MM.1S (cell line): Measurements from ENCODE around the gene PTPRD.
"Not testable (repeated sequence)": the region's sequence is repeated elsewhere in the genome, so short reads cannot be mapped to it uniquely, and the experiment has no call there.

Experiments used
- DNase-seq: peaks from one replicate; pipeline ENCODE4 v3.0.0-alpha.2; 2015
- H2AFZ ChIP-seq: fragments of 300-600 bp; sonication (generic); 2 replicates; pipeline ENCODE4 v1.6.0; 2016; ENCODE audit warnings: antibody characterized with exemption, low read length
- H3F3A ChIP-seq: fragments of 300-600 bp; sonication (generic); 2 replicates; pipeline ENCODE4 v1.6.1; 2016; ENCODE audit warnings: mild to moderate bottlenecking, antibody characterized with exemption, low read length, moderate library complexity, mixed read lengths; ENCODE audit not compliant: insufficient read depth
- H3K27ac ChIP-seq: fragments of 300-600 bp; sonication (generic); 2 replicates; pipeline ENCODE4 v1.5.1; 2016; ENCODE audit warnings: mild to moderate bottlenecking, low read length
- H3K27me3 ChIP-seq: fragments of 300-600 bp; sonication (generic); replicated peaks from 2 replicates; pipeline ENCODE4 v1.6.0; 2016; ENCODE audit warnings: low read length; ENCODE audit not compliant: insufficient read depth
- H3K36me3 ChIP-seq: fragments of 300-600 bp; sonication (generic); replicated peaks from 2 replicates; pipeline ENCODE4 v1.6.1; 2016; ENCODE audit warnings: mild to moderate bottlenecking, low read length, mixed read lengths; ENCODE audit not compliant: insufficient read depth
- H3K4me1 ChIP-seq: fragments of 300-600 bp; sonication (generic); 2 replicates; pipeline ENCODE4 v1.6.1; 2016; ENCODE audit warnings: low read length, mixed read lengths
- H3K4me2 ChIP-seq: fragments of 300-600 bp; sonication (generic); 2 replicates; pipeline ENCODE4 v1.6.0; 2016; ENCODE audit warnings: low read depth, low read length
- H3K4me3 ChIP-seq: fragments of 300-600 bp; sonication (generic); 2 replicates; pipeline ENCODE4 v1.5.1; 2016; ENCODE audit warnings: low read length, mixed read lengths
- H3K79me2 ChIP-seq: fragments of 300-600 bp; sonication (generic); 2 replicates; pipeline ENCODE4 v1.6.1; 2016; ENCODE audit warnings: mixed run types, low read length, mixed read lengths
- H3K9ac ChIP-seq: fragments of 300-600 bp; sonication (generic); 2 replicates; pipeline ENCODE4 v1.6.1; 2016; ENCODE audit warnings: low read length, mixed read lengths
- H3K9me2 ChIP-seq: fragments of 300-600 bp; sonication (generic); replicated peaks from 2 replicates; pipeline ENCODE4 v1.6.1; 2016; ENCODE audit warnings: mild to moderate bottlenecking, low read length, mixed read lengths; ENCODE audit not compliant: insufficient read depth
- H3K9me3 ChIP-seq: fragments of 300-600 bp; sonication (generic); replicated peaks from 2 replicates; pipeline ENCODE4 v1.6.1; 2016; ENCODE audit warnings: mild to moderate bottlenecking, low read length, mixed read lengths; ENCODE audit not compliant: insufficient read depth
- H4K20me1 ChIP-seq: fragments of 300-600 bp; sonication (generic); 2 replicates; pipeline ENCODE4 v1.6.1; 2016; ENCODE audit warnings: mild to moderate bottlenecking, low read length, moderate library complexity, mixed read lengths; ENCODE audit not compliant: insufficient read depth
- EZH2 ChIP-seq: fragments of 300-600 bp; sonication (generic); optimal IDR thresholded peaks from 2 replicates; pipeline ENCODE3; 2017; ENCODE audit warnings: low read depth, mild to moderate bottlenecking, antibody characterized with exemption, low read length, mixed read lengths
- EZH2phosphoT487 ChIP-seq: fragments of 300-600 bp; sonication (generic); IDR thresholded peaks from 2 replicates; pipeline ENCODE4 v1.6.1; 2018; ENCODE audit warnings: antibody characterized with exemption, low read length
- TF ChIP-seq, protein P1 (sequence below): fragments of 300-600 bp; sonication (generic); IDR thresholded peaks from 2 replicates; pipeline ENCODE4 v1.5.1; 2016; ENCODE audit warnings: antibody characterized with exemption, low read length, mixed read lengths

Gene PTPRD

DNA sequence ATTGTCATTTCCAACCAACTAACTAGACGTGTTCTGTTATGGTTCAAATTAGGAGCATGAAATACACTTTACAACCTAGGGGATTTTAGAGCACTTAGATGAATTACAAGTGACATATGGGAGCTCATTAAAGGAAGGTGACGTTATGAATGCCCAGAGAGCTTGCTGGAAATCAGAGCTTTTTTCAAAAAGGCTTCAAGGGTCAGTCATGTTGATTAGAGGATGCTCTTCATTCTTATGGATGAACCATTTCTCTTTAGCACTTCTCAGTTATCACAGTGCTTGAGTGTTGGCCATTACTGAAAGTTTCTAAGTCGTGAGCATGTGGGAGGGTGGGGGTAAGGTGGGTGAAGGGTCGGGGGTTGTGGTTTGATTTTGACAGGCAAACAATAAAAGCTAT, 1567.7 kb downstream of the PTPRD start:
- Histone ChIP-seq H2AFZ (no peak overlapping the region), H3K4me2 (no peak overlapping the region), H3K27ac (no peak overlapping the region), H3K27me3 (no peaks in the 10 kb centered on the region), H3K9me2 (no peaks in the 10 kb centered on the region), H3F3A (no peaks in the 10 kb centered on the region), H3K79me2 (no peaks in the 10 kb centered on the region), H4K20me1 (no peaks in the 10 kb centered on the region), H3K4me1 (no peaks in the 10 kb centered on the region), H3K4me3 (no peak overlapping the region), H3K9ac (no peak overlapping the region), H3K9me3 (no peaks in the 10 kb centered on the region), H3K36me3 (no peaks in the 10 kb centered on the region)
- TF ChIP-seq, protein P1, sequence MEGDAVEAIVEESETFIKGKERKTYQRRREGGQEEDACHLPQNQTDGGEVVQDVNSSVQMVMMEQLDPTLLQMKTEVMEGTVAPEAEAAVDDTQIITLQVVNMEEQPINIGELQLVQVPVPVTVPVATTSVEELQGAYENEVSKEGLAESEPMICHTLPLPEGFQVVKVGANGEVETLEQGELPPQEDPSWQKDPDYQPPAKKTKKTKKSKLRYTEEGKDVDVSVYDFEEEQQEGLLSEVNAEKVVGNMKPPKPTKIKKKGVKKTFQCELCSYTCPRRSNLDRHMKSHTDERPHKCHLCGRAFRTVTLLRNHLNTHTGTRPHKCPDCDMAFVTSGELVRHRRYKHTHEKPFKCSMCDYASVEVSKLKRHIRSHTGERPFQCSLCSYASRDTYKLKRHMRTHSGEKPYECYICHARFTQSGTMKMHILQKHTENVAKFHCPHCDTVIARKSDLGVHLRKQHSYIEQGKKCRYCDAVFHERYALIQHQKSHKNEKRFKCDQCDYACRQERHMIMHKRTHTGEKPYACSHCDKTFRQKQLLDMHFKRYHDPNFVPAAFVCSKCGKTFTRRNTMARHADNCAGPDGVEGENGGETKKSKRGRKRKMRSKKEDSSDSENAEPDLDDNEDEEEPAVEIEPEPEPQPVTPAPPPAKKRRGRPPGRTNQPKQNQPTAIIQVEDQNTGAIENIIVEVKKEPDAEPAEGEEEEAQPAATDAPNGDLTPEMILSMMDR = no peak
- TF ChIP-seq EZH2 (no peak), EZH2phosphoT487 (no peak)
- no peak for DNase-seq

DNA sequence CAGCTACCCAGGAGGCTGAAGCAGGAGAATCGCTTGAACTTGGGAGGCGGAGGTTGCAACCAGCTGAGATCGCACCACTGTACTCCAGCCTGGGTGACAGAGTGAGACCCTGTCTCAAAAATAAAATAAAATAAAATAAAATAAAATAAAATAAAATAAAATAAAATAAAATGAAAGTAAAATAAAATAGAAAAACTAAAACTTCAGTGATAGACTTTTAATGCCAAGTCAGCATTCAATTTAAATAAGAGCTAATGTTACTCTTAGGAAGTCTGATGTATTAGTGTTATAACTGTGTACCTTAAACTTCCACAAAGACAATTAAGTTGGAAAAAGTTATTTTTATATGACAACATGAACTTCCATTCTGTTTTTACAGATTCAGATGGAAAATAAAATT, 1569.0 kb downstream of the PTPRD start:
- H3K4me1 ChIP-seq, H3K36me3 ChIP-seq, H3K79me2 ChIP-seq, H4K20me1 ChIP-seq, H3F3A ChIP-seq, H3K9ac ChIP-seq, H3K4me2 ChIP-seq, H2AFZ ChIP-seq, H3K9me2 ChIP-seq, H3K9me3 ChIP-seq, H3K27ac ChIP-seq, H3K4me3 ChIP-seq, DNase-seq, H3K27me3 ChIP-seq: not testable (repeated sequence)

DNA sequence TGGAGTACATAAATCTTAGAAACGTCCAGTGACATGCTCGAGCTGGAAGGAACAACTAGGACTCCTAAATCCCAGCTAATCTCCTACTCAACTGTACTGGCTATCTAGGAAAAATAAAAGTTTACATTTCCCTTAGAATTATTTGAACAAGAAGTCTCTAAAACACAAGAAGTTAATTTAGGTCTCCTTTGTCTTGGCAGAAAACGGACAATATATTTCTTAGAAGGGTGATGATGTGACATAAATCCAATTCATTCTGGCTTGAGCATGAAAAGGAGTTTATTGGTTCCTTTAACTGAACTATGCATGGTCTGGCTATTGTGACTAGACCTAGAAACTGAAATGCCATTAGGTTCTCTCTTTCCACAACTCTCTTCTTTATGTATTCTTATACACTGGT, 1571.0 kb downstream of the PTPRD start:
- Histone ChIP-seq H3F3A (no peaks in the 10 kb centered on the region), H3K9ac (no peak overlapping the region), H2AFZ (no peak overlapping the region), H4K20me1 (no peaks in the 10 kb centered on the region), H3K4me1 (no peaks in the 10 kb centered on the region), H3K79me2 (no peaks in the 10 kb centered on the region), H3K36me3 (no peaks in the 10 kb centered on the region), H3K27me3 (no peaks in the 10 kb centered on the region), H3K4me2 (no peak overlapping the region), H3K27ac (no peak overlapping the region), H3K9me3 (no peaks in the 10 kb centered on the region), H3K9me2 (no peaks in the 10 kb centered on the region), H3K4me3 (no peak overlapping the region)
- DNase-seq = no peak
- TF ChIP-seq EZH2 (no peak), EZH2phosphoT487 (no peak)
- TF ChIP-seq, protein P1 = no peak

GRCh38 chr9:9033022-9033421, 1579.8 kb downstream of the PTPRD start:
- no peak overlapping the region for H2AFZ ChIP-seq
- H3K79me2 ChIP-seq = no peaks in the 10 kb centered on the region
- no peak for DNase-seq
- H3F3A ChIP-seq = no peaks in the 10 kb centered on the region
- no peaks in the 10 kb centered on the region for H3K9me3 ChIP-seq
- H3K9ac ChIP-seq = no peak overlapping the region
- no peak overlapping the region for H3K4me2 ChIP-seq
- H3K4me3 ChIP-seq = no peak overlapping the region
- no peak for TF ChIP-seq EZH2
- TF ChIP-seq, protein P1 = no peak
- no peak for TF ChIP-seq EZH2phosphoT487
- no peaks in the 10 kb centered on the region for H3K9me2 ChIP-seq
- H3K27ac ChIP-seq = no peak overlapping the region
- H3K27me3 ChIP-seq = no peaks in the 10 kb centered on the region
- H3K4me1 ChIP-seq = no peaks in the 10 kb centered on the region
- H4K20me1 ChIP-seq = no peaks in the 10 kb centered on the region
- no peaks in the 10 kb centered on the region for H3K36me3 ChIP-seq
